HG03097 (cell line): Measurements from ENCODE around the gene SRRT.

Experiments
- ATAC-seq: cut with Tn5 transposase; IDR thresholded peaks from one replicate; pipeline ENCODE4 v1.9.1; 2021; ENCODE audit not compliant: unreplicated experiment, low FRiP score

SRRT gene

GRCh38 chr7:100879685-100880261 lies 4.9 kb downstream of the SRRT start:
- ATAC-seq = no peak

- no peak for ATAC-seq
These were observed 5.7 kb downstream of the SRRT start for GRCh38 chr7:100880645-100881044.

- ATAC-seq = no peak
These were observed 6.2 kb downstream of the SRRT start for GRCh38 chr7:100881136-100881535.

GRCh38 chr7:100882201-100882600 lies 7.3 kb downstream of the SRRT start:
- no peak for ATAC-seq

- ATAC-seq = no peak
These were observed 8.1 kb downstream of the SRRT start for GRCh38 chr7:100882785-100883526.

GRCh38 chr7:100884736-100885439 lies 10.0 kb downstream of the SRRT start:
- no peak for ATAC-seq

- ATAC-seq = no peak
These were observed 10.7 kb downstream of the SRRT start for GRCh38 chr7:100885440-100886141.

GRCh38 chr7:100886142-100886935 lies 11.4 kb downstream of the SRRT start:
- ATAC-seq = no peak

- ATAC-seq = no peak
These were observed 12.1 kb downstream of the SRRT start for GRCh38 chr7:100886936-100887515.

- ATAC-seq = peak; percentile 38
These were observed 12.8 kb downstream of the SRRT start for GRCh38 chr7:100887516-100888290.

GRCh38 chr7:100888291-100888987 lies 13.5 kb downstream of the SRRT start:
- ATAC-seq = no peak

- ATAC-seq = peak; percentile 17
These were observed 14.3 kb downstream of the SRRT start, which contains the start of gene UFSP1 for GRCh38 chr7:100888988-100889750. UFSP1 (minus strand) TSS chr7:100889715; CDS start chr7:100889271, 444 bp downstream.

GRCh38 chr7:100890653-100891567 lies 16.0 kb downstream of the SRRT start:
- ATAC-seq = no peak

GRCh38 chr7:100891568-100892247 lies 16.8 kb downstream of the SRRT start:
- ATAC-seq = no peak

GRCh38 chr7:100892364-100893317 lies 17.7 kb downstream of the SRRT start:
- no peak for ATAC-seq
